ENCODE measurements around the gene BTNL2.
A peak's percentile ranks its signal among the peaks of the same experiment; 100 is the strongest.
"Not testable (repeated sequence)": the region's sequence is repeated elsewhere in the genome, so short reads cannot be mapped to it uniquely, and the experiment has no call there.

BTNL2 gene
- long read RNA-seq, donor 1, result 0 reads
- long read RNA-seq, donor 2, result 0 reads
- long read RNA-seq, donor 3, result 0 reads
- long read RNA-seq, donor 4, result 0 reads
- long read RNA-seq, donor 5, result 0 reads
- long read RNA-seq, donor 6, result 0 reads
- long read RNA-seq, donor 7, result 0 reads
- long read RNA-seq, donor 8, result 0 reads

- DNase-seq, result no peak
Measured at GRCh38 chr6:32406857-32407256, at the start of gene BTNL2. BTNL2 (minus strand) TSS chr6:32407181; CDS start chr6:32407123, 58 bp downstream.

- no peak for DNase-seq
Measured at GRCh38 chr6:32449088-32449736, 42.2 kb upstream of the BTNL2 start.

GRCh38 chr6:32447932-32448331 is 41.0 kb upstream of the BTNL2 start:
- no peak for DNase-seq

GRCh38 chr6:32445321-32445854 is 38.4 kb upstream of the BTNL2 start:
- no peak for DNase-seq

- no peak for DNase-seq
Measured at GRCh38 chr6:32444433-32444832, 37.5 kb upstream of the BTNL2 start.

- DNase-seq, result no peak
Measured at GRCh38 chr6:32442977-32443552, 36.1 kb upstream of the BTNL2 start.

GRCh38 chr6:32442243-32442667 is 35.3 kb upstream of the BTNL2 start:
- DNase-seq, result no peak

- peak; percentile 26 for DNase-seq
Measured at GRCh38 chr6:32439602-32440214, 32.7 kb upstream of the BTNL2 start, which contains the start of gene HLA-DRA. HLA-DRA (plus strand) TSS chr6:32439887; CDS start chr6:32439951, 64 bp downstream.

- DNase-seq, result no peak
Measured at GRCh38 chr6:32439139-32439538, 32.2 kb upstream of the BTNL2 start.

- DNase-seq, result no peak
Measured at GRCh38 chr6:32436995-32437836, 30.2 kb upstream of the BTNL2 start.

GRCh38 chr6:32436186-32436585 is 29.2 kb upstream of the BTNL2 start:
- no peak for DNase-seq

GRCh38 chr6:32433950-32434349 is 27.0 kb upstream of the BTNL2 start:
- not testable (repeated sequence) for DNase-seq

- no peak for DNase-seq
Measured at GRCh38 chr6:32432050-32432450, 25.1 kb upstream of the BTNL2 start.

- DNase-seq, result no peak
Measured at GRCh38 chr6:32431142-32431541, 24.2 kb upstream of the BTNL2 start.

- no peak for DNase-seq
Measured at GRCh38 chr6:32430179-32430578, 23.2 kb upstream of the BTNL2 start.

- no peak for DNase-seq
Measured at GRCh38 chr6:32427934-32428474, 21.0 kb upstream of the BTNL2 start.

GRCh38 chr6:32427218-32427617 is 20.2 kb upstream of the BTNL2 start:
- no peak for DNase-seq

GRCh38 chr6:32426338-32426737 is 19.4 kb upstream of the BTNL2 start:
- no peak for DNase-seq

GRCh38 chr6:32424589-32425300 is 17.8 kb upstream of the BTNL2 start:
- DNase-seq, result no peak

GRCh38 chr6:32416036-32416435 is 9.1 kb upstream of the BTNL2 start:
- DNase-seq, result no peak

GRCh38 chr6:32415521-32416019 is 8.6 kb upstream of the BTNL2 start:
- peak; percentile 70 for DNase-seq
